ENCODE results near the gene PROM1.

- TF ChIP-seq EP300 (IDR thresholded peaks at IDR 0.05) (no peak), POLR2A (IDR thresholded peaks at IDR 0.05; ENCODE audit: low read depth) (no peak), CTCF (IDR thresholded peaks at IDR 0.05) (no peak)
These were observed 40.0 kb downstream of the PROM1 start for GRCh38 chr4:16043642-16044498.
